Activated CD4-positive, alpha-beta T cell treated with anti-CD3 and anti-CD28 coated beads, Interleukin-2, Interleukin-6, amounts not matched to agents 100 ng/mL and 50 ng/mL, durations not matched to agents 16 hours and 8 hours (primary cell): ENCODE results near the gene DLX5.

Experiments used
- DNase-seq: peaks from one replicate; pipeline ENCODE4 v3.0.0-alpha.2; 2020

Gene DLX5

DNA sequence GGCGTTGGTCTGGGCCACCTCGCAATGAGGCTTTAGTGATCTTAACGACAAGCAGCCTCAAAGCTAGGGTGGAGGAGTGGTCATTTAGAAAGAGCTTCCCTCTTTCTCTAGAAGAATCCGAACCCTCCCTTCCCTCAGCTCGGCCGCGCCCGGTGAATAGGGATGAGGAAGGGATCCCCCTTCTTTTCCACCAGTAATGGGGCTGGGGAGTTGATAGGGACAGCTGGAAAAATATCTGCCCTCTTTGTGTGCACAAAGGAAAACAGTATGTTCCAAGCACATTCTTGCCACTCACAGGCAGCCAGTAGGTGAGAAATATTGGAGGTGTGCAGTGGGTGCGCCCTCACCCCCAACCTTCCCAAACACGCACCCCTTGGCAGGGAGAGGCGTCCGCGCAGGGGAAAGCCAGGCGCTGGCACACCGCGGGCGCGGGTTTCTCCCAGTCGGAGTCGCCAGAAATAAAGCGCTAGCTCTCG lies 6.5 kb downstream of the DLX5 start:
- DNase-seq: no peak

DNA sequence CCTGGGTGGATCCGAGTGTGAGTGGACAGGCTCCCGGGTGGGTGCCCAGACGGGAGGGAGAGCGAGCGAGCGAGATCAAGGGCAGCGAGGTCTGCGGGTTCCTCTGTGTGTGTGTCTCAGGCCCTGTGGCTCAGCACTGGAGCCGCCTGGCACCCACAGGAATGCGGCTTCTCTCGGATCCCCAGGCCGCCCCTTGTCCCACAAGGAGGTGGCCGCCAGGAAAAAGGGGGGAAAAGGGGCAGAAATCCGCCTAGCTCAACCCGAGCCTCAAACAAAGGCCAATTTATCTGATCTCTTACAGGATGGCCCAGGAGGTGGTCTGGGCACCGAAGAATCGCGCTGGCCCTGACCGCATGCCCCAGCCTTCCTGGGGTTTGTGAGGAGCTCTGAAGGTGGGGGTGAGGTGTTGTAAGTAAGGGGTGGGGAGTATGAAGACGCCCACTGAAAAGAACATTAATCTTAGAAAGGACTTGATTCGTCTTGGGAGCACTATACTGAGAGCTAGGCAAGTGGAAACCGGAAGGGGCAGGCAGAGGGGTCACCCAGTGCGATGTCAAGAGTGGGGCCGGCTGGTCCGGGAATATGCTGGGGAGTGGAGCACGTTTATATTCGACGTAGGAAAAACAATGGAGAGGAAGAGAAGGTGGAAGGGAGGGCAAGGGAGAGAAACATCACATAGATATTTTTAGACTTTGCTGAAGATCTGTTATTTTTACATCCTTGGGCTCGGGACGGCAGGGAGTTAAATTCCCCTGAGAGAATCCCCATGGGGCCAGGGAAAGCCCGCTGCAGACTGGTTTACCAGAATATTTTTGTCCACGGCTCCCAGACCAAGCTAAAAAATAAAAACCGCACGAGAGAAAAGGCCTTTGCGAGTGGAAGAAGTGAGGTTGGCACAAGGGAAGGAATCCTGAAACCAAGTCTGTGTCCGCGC lies 7.2 kb downstream of the DLX5 start:
- no peak for DNase-seq

DNA sequence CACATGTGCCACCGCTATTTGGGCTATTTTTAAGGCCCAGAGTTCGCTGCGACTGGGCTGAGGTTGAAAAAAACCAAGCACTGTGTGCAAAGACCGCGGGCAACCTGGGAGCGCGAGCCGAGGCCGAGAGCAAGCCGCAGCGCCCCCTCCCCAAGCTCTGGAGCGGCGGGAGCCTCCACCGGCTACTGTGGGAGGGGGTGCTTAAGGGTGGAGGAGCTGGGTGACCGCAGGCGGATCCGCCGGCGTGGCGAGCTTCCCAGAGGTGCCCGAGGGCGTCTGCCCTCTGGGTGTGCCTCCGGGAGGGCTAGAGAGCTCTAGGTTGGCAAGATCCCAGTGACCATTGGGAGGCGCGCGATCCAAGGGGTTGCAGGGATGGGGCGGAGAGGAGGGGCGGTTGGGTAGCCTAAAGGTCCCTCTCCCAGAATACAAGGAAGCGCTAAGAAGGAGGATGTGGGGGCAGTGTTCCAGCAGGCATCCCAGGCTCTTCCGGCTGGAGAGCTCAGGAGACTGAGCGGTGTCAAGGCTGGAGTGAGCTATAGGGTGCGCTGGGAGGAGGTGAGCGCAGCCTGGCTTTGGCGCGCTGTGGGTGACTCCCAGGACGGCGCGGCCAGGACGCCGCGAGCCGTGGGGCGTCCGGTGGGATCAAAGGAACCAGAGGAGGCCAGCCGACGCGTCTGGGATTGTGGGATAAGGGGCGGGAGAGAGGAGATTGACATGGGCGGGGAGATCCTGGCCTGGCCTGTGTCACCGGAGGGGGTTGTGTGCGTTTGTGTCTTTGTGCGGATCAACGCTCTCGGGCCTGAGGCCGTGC lies 8.0 kb downstream of the DLX5 start:
- no peak for DNase-seq

DNA sequence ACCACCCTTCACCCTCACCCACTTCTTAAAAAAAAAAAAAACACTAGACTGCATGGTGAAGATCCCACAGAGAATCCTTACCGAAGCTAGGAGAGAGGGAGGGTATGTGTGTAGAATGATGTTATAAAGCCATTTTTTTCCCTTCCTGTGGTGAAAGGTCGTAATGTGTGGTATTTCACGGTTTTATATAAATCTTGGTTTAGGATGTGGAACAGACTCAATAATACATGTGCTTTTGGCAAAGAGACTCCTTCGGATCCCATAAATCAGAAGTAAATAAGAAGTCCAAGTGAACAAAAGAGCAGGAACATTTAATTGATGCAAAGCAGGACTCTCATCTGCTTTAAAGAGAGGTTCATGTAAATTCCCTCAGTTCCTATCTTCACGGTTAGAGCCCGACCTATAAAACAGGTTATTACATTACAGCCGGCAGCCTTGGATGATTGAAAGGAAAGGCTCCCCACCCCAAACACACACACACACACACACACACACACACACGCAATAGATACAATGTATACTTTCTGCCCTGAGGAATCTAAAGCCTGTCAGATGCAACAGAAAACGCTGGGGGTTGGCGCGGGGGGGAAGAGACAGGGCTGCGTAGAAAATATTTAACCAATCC lies 8.8 kb downstream of the DLX5 start:
- no peak for DNase-seq

DNA sequence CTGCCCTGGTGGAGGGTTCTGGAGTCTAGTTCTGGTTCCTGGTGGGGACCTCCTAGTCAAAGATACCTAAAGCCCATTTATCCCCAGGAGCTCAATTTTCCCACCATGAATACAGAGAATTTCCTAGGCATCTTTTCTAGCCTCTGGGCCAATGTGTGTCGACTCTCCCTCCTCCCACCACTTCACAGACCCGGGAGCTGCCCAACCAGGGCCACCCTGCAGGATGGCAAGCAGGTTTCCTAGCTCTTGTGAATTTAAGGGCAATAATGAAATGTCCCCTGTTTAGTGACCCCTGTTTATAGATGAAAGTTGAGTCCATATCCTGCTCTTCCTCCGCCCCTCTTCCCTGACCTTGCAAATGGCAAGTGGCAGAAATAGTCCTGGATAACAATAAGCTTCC lies 9.4 kb downstream of the DLX5 start:
- DNase-seq: no peak

DNA sequence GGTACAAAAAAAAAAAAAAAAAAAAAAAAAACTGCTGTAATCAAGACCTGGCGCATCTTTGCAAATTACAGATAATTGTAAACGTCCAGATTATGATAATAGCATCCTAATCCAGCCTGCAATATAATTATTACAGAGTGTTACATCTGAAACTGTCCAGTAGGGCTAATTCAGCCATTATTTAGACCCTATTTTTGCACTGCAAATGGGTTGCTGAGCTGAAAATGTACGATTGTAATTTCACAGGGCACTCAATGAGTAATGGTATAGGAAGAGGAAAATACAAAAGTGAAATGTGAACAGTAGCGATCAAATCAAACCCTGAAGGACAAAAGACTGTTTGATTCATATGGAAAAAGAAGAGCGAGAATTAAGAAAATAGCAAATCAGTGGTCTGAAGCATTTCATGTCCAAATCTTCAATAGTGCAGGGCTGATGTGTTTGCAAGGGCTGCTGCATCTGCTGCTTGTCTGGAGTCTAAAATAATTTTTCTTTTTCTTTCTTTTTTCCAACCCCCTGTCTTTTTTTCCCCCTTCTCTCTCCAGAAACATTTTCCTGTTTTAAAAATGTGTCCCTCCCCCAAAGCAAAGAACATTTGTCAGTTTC lies 10.4 kb downstream of the DLX5 start:
- DNase-seq: no peak

DNA sequence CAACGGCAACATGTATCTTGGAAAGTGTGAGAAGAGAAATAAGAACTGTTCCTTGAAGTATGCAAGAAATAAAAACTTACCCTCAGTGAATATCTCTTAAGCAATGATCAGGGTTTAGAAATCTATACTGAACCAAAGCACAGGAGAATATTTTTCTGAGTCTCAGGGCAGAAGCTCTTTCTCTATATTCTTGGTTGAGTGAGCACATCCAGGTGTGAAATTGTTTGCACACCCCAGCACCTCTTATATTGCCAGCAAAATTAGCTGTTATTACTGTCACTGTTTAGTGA lies 10.8 kb downstream of the DLX5 start:
- DNase-seq: no peak

DNA sequence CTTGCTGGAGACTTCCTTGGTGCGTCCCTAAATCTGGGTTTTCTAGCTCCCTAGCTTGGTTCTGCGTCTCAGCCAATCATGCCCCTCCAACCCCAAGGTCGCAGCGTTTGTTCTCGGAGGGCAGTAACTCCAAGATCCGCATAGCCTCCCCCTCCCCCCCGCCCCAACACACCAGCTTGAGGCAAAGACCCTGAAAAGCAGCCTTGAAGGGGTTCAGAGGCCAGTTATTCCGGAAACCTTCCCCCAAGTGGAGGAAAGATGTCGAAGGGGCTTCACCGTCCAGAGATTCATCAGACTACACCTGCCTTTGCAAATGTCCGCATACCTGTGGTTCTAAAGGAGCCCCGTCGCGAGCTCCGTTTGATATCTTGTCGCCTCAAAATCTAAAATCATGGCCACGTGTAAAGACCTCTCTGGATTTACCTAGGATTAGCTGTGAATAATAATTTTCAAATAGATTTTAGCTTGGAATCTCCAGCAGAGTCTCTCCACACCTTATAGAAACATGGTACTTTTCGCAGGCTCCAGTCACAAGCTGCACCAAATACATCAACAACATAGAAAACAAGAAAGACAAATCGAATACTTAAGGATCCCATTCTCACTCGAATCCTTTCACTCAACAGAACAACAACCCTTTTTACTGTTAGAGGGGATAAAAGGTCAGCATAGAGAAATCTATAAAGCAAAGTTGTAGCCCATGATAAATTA lies 11.3 kb downstream of the DLX5 start:
- DNase-seq: no peak

DNA sequence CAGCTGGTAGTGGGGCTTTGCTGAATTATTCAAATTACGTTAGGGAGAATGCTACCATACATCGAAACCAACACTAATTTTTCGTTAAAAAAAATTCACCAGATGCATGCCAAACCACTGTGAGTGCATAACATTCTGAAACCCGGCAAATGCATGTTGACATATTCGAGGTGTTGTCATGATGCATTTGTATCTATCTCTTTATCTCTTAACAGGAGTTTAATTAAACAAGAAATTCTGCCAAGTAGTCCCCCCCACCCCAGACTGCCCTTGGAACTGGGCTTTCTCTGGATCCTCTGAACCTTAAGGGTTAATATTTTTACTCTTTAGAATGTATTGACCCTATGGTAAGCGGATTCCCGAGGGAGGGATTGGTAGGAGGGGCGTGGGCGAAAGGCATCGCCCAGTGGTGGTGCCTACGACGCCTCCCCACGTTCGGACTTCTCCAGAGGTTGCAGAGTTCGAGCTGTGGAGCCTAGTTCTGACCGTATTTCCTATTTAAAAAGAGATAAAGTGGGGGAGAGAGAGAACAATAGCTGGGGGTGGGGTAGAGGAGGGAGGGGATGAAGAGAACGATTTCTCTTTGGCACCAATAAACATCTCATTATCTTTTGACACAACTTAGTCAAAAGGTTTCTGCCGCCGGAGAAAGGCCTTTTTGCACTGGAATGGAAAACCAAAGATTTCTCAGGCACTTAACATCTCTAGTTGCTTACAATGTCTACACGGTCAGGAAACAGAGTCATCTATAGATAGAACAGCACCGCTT lies 12.1 kb downstream of the DLX5 start:
- no peak for DNase-seq

DNA sequence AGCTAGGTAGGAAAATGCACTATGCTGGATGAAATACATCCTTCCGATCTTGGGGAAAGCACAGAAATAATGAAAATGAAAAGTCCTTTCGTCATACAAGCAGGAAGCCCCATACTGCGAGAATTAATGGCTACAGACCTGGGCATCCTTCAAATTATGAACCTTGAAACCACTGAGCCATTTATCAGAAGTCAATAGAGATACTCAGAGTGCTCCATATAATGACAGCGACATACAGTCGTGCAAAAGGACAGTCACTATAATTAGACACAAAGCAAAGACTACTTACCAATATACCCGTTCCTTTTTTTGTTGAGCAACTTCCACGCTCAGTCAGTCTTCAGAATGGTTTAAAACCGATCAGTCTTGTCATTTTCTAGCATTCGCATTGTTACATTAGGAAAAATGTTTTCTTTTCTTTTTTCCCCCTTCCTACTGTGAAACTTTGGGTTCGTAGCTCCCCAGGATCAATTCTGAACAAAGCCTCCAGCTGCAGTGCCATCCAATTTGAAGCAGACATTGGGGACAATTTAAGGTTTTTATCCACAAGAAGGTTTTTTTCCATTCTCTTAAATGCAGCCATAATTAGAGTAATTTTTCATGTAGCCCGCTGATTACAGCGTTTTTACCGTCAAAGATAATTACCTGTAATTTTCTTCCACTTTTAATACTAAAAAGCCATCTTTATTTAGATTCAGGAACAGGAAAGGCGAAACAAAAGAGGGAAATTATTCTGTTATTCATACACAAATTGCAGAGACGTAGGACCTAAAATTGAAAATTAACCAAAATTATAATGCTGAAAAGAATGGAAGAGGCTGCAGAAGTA lies 12.9 kb downstream of the DLX5 start:
- DNase-seq: no peak

DNA sequence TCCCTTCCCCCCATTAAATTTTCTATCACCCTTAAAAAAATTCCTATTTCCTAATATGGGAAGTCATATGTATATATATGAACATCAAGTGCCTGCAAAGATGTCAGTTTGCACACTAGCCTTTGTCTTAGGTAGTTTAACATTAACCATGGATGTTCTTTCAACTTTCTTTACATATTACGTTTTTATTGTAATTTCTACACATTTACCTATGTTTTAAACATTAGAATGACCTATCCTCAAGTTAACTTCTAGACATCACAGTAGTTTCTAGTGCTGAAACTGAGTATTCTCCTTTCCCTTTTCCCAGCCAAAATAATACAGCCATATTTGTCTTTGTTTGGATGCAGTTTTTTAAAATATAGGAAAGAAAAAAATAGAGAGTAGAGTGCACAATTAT lies 13.5 kb downstream of the DLX5 start:
- no peak for DNase-seq

DNA sequence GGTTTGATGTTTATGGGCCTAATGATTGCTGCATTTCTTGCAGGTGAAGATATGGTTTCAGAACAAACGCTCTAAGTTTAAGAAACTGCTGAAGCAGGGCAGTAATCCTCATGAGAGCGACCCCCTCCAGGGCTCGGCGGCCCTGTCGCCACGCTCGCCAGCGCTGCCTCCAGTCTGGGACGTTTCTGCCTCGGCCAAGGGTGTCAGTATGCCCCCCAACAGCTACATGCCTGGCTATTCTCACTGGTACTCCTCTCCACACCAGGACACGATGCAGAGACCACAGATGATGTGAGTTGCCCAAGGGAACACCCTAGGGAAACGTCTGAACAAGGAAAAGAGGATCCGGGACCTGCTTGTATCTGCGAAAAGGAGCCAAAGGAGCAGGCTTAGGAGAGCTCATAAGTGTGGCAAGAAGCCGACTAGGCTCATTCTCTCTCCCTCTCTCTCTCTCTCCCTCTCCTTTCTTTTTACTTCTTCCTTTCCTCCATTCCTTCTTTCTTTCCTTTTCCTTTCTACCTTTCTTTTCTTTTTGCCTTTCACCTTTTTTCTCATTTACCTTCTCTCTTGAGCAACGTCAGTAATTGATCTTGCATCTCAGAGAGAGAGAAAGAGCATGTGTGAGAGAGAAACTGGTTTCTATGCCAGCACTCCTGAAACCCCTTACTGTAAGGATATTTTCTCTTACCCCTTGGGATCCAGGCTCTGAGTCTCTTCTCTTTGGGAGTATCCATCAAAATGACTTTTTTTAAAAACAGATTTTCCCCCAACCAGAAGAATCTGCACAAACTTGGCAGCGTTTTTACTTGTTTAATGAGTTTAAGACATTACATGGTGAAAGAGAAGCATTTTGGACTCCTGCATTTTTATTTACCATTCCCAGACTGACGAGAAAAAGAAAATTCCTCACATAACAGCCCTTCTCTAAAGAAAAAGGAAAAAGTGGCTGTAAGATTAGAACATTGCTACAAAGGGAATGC lies 14.6 kb downstream of the DLX5 start:
- no peak for DNase-seq

DNA sequence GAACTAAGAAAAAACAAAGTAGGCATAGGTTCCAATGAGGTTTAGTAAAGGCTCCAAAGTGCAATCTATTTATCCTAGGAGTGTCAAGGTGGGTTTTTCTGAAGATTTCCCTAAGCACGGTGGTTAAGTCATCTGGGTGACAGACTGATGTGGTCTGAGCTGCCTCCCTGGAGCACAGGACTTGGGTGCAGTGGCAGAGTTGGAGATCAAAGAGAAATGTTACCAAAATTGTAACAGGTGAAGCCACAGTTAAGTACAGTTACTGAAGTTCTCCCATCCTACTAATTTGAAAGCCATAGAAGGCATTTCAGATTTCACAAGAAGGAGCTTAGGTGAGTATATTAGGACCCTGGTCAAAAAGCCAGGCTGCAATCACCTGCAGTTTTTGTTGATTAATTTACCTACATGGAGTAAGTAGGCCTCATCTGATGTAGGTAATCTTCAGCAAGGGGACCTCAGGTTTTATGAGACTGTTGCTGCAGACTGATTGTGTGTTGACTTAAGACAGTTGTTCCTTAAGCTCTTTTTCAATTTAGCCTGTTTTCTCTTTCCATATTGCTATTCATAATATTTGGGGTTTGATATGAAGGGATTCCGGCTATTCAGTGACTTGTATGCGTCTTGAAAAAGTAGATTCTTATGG lies 16.2 kb downstream of the DLX5 start:
- DNase-seq: no peak

DNA sequence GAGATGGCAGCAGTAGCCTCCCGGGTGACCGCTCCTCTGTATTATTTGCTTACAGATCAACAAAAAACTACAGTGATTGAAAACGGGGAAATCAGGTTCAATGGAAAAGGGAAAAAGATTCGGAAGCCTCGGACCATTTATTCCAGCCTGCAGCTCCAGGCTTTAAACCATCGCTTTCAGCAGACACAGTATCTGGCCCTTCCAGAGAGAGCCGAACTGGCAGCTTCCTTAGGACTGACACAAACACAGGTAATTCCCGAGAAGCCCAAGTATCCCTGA lies 17.1 kb downstream of the DLX5 start:
- no peak for DNase-seq

DNA sequence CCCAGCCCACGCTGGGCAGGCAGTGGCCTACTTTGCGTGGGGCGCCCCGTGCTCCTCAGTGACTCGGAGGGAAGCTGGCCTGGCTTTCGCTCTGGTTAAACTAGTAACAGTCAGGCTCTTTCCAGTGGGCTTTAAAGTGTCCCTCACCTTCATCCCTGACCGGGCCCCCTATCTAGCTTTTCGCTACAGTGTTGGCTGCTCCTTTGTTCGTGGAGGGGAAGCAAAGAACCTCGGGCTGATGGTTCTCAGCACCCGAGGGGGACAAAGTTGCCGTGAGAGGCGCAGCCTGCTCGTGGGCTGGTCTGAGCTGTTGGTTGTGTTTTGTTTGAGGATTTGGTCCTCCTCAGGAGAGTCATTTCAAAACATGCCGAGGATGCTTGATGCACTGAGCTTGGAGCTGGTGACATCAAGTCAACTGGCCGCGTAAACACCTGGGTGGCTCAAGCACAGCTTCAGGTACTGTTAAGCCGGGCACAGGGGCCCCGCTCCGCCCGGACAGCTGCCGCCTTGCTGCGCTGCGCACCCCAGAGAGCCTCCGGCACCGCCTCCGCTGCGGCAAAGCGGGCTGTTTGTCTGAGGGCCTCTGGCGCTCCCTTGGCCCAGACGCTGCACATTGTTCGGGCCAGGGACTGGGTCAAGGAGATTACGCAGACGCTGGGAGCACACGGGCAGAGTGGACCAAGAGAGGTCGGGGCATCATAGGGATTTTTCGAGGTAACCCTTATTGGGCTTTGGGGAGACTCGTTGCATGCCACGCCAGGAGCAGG lies 17.6 kb downstream of the DLX5 start:
- DNase-seq: no peak

DNA sequence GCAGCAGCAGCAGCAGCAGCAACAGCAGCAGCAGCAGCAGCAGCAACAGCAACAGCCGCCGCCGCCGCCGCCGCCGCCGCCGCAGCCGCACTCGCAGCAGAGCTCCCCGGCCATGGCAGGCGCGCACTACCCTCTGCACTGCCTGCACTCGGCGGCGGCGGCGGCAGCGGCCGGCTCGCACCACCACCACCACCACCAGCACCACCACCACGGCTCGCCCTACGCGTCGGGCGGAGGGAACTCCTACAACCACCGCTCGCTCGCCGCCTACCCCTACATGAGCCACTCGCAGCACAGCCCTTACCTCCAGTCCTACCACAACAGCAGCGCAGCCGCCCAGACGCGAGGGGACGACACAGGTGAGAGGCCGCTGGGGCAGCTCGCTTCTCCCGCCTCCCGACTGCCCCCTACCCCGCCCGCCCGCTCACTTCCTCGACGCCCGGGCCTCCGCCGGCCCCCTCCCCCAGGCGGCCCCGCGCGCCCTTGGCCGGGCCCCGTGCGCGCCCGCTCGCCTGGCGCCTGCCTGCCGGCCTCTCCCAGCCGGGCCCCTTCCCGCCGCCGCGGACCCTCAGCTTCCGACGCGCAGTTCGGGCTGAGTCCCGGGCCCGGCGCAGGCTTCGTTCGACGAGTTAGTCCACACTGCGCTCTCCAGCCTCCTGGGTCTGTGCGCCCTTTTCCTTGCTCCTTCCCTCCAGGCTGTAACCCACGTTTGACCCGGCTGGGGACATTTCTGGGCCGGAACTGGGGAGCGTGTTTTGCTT lies 18.4 kb downstream of the DLX5 start:
- DNase-seq: peak; percentile 47

DNA sequence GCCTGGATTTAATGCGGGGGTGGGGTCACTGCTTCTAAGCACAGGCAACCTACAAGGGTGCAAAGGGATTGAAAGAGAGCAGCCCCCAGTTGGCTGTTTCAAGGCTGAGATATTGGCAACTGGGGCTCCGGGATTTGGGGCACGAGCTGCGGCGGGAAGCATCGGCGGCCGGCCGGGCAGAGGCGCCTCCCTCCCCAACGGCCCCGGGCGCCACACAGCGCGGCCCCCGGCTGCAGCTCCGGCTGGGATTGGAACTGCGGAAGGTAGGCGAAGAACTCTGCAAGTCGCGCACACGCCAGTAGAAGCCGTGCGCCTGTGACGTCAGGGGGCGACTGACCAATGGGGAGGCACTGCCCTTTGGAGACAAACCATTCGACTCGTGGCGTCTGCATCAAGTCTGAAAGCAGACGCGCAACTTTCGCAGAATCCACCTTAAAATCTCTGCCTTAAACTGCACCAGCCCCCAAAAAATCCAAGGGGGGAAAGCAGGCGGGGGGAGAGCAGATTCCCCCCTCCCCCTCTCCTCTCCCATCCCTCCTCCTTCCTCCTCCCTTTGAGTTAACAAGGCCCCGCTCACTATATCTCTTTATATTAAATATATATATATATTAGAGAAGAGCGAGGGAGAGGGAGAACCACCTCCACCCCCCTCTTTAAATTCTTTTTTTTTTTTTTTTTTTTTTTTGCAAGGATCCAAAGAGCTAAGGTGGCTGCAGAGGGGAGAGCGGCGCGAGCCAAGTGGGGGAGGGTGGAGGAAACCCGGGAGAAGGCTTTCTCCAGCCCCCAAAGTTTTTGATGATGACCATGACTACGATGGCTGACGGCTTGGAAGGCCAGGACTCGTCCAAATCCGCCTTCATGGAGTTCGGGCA lies 19.2 kb downstream of the DLX5 start, which contains the start of gene DLX6:
Gene DLX6 (plus strand): TSS at position 371 of the 872 bp plus-strand sequence. CDS start 425 bp downstream, at position 796.
- DNase-seq: peak; percentile 51
